ENCODE results near the gene GSTM4. TPM values are rescaled to one million over a fixed set of nuclear protein-coding genes. Genes with fewer than 3 reads are reported as not detected.

The GSTM4 gene
- total and polyA plus RNA-seq, 2 of the 4 experiments (the other 2 are of a cell fraction): 10.4 to 37.8 TPM

- Histone ChIP-seq H3K27ac (ENCODE audit: insufficient read depth, low read length) (no peak overlapping the region), H4K8ac (ENCODE audit: low read depth in 2 of 2, low read length in 2 of 2) (no peak overlapping the region), H3K4me3 (ENCODE audit: insufficient read depth, low read depth, low read length) (no peak overlapping the region), H3K18ac (ENCODE audit: low read depth, low read length) (no peak overlapping the region), H3K4me1 (ENCODE audit: control insufficient read depth, insufficient read depth, low read length) (peaks cover 10% of the 10 kb centered on the region), H2BK15ac (ENCODE audit: low read depth, low read length) (no peak overlapping the region), H3K56ac (ENCODE audit: extremely low read depth, insufficient read depth, low read length) (no peak overlapping the region), H2AK5ac (ENCODE audit: low read depth, low read length) (no peak overlapping the region), H3K27me3 (ENCODE audit: control insufficient read depth, insufficient read depth, low read length) (no peaks in the 10 kb centered on the region), H2BK5ac (ENCODE audit: low read depth, low read length, poor library complexity, severe bottlenecking) (no peak overlapping the region), H3K4ac (ENCODE audit: low read depth, low read length) (no peak overlapping the region), H3K36me3 (ENCODE audit: control insufficient read depth, insufficient read depth, low read length) (peaks cover 32% of the 10 kb centered on the region), H4K5ac (ENCODE audit: low read depth, low read length) (no peak overlapping the region), H3K9me1 (ENCODE audit: insufficient read depth, low read length) (no peaks in the 10 kb centered on the region), H4K91ac (ENCODE audit: insufficient read depth, low read depth, low read length) (no peak overlapping the region), H3K14ac (replicated peaks; ENCODE audit: low read depth, low read length) (no peak overlapping the region), H3K9me3 (ENCODE audit: control insufficient read depth, insufficient read depth, low read length) (no peaks in the 10 kb centered on the region), H2AFZ (replicated peaks; ENCODE audit: low read length, poor library complexity) (no peak overlapping the region), H2BK120ac (ENCODE audit: low read depth, low read length) (no peak overlapping the region), H2BK20ac (ENCODE audit: low read depth, low read length) (no peak overlapping the region), H4K20me1 (ENCODE audit: insufficient read depth, low read length) (peaks cover 3% of the 10 kb centered on the region; the same call in 1 of the 2 replicates), H3K79me1 (ENCODE audit: low read depth in 1 of 2, low read length in 2 of 2) (peaks cover 15 to 20% of the 10 kb centered on the region in 2 experiments; a peak in 3 of 4 replicates), H3K4me2 (ENCODE audit: low read depth, low read length) (no peak overlapping the region), H3K23ac (ENCODE audit: low read depth, low read length) (no peak overlapping the region), H2AK9ac (replicated peaks; ENCODE audit: low read depth, low read length, poor library complexity) (no peak overlapping the region), H3K9ac (ENCODE audit: low read depth, low read length) (no peak overlapping the region)
- TF ChIP-seq RCOR1 (IDR thresholded peaks at IDR 0.05; ENCODE audit: insufficient replicate concordance, low read length): no peak
- TF ChIP-seq FOS (IDR thresholded peaks at IDR 0.05; ENCODE audit: low read depth, low read length): no peak
- TF ChIP-seq MAZ (IDR thresholded peaks at IDR 0.05; ENCODE audit: borderline replicate concordance, low read depth, low read length): no peak
- no peak for TF ChIP-seq RFX5 (IDR thresholded peaks at IDR 0.05; ENCODE audit: low read depth, low read length)
- no peak for TF ChIP-seq CTCF (conservative IDR thresholded peaks at IDR 0.05; ENCODE audit: low read depth, low read length)
- TF ChIP-seq BHLHE40 (IDR thresholded peaks at IDR 0.05; ENCODE audit: low read depth, low read length): no peak
- no peak for TF ChIP-seq MXI1 (IDR thresholded peaks at IDR 0.05; ENCODE audit: borderline replicate concordance, low read depth, low read length)
- no peak for TF ChIP-seq CEBPB (IDR thresholded peaks at IDR 0.05; ENCODE audit: low read depth, low read length)
- TF ChIP-seq CHD1 (IDR thresholded peaks at IDR 0.05; ENCODE audit: low read depth, low read length): no peak
- TF ChIP-seq SMC3 (IDR thresholded peaks at IDR 0.05; ENCODE audit: low read depth, low read length): no peak
- no peak for TF ChIP-seq POLR2A (IDR thresholded peaks at IDR 0.05; ENCODE audit: low read depth, low read length)
- no peak for TF ChIP-seq USF2 (IDR thresholded peaks at IDR 0.05; ENCODE audit: low read depth, low read length)
- TF ChIP-seq ELK1 (IDR thresholded peaks at IDR 0.05; ENCODE audit: borderline replicate concordance, low read depth, low read length): no peak
- no peak for TF ChIP-seq NFE2L2 (IDR thresholded peaks at IDR 0.05; ENCODE audit: low read depth, low read length)
- TF ChIP-seq RAD21 (IDR thresholded peaks at IDR 0.05; ENCODE audit: low read length): no peak
- 80% methylated on average over 1 of the region's 6 CpGs; no CpG with 5 or more reads in 1 of the 2 experiments for WGBS, 2 experiments (ENCODE audit: extremely low coverage in 2 of 2, insufficient read length in 1 of 2)
- no peak for DNase-seq
- in situ Hi-C loops (cut with MboI; ENCODE audit: low sequenced_read_pairs): no loop called here
- ChIA-PET CTCF (no interaction called here), POLR2A (ENCODE audit: unreplicated experiment) (no interaction called here)
- intact Hi-C loops (cut with micrococcal nuclease): no loop called here
- BruUV-seq (replicated peaks): no TSS peak
- ATAC-seq (ENCODE audit: low read depth): no peak
- dilution Hi-C loops (cut with HindIII; ENCODE audit: low sequenced_read_pairs, unreplicated experiment): no loop called here
Observed at GRCh38 chr1:109634292-109634691, 21.6 kb upstream of the GSTM4 start.
